ENCODE results near the gene CFLAR. TPM values are rescaled to one million over a fixed set of nuclear protein-coding genes. Genes with fewer than 3 reads are reported as not detected.

Gene CFLAR
- total RNA-seq, 1 donor from 2014 or later = 43.9 TPM

GRCh38 chr2:201197781-201198180, 81.8 kb downstream of the CFLAR start:
- Mint-ChIP-seq H3K4me3 (no peak overlapping the region), H3K4me1 (peaks cover 5% of the 10 kb centered on the region), H3K27me3 (ENCODE audit: low read depth) (no peaks in the 10 kb centered on the region), H3K27ac (no peak overlapping the region), H3K9me3 (no peaks in the 10 kb centered on the region), H3K36me3 (no peaks in the 10 kb centered on the region)
- no peak for TF ChIP-seq CTCF (IDR thresholded peaks at IDR 0.05; ENCODE audit: unreplicated experiment)
- DNase-seq (ENCODE audit: low spot score in 2 of 2, unreplicated experiment in 2 of 2) = no peak

GRCh38 chr2:201199847-201200246, 83.9 kb downstream of the CFLAR start:
- no peaks in the 10 kb centered on the region for H3K27me3 Mint-ChIP-seq (ENCODE audit: low read depth)
- no peak overlapping the region for H3K4me3 Mint-ChIP-seq
- H3K27ac Mint-ChIP-seq = no peak overlapping the region
- H3K36me3 Mint-ChIP-seq = no peaks in the 10 kb centered on the region
- no peak for DNase-seq (ENCODE audit: low spot score in 2 of 2, unreplicated experiment in 2 of 2)
- H3K9me3 Mint-ChIP-seq = no peaks in the 10 kb centered on the region
- peaks cover 12% of the 10 kb centered on the region for H3K4me1 Mint-ChIP-seq
- TF ChIP-seq CTCF (IDR thresholded peaks at IDR 0.05; ENCODE audit: unreplicated experiment) = no peak

DNA sequence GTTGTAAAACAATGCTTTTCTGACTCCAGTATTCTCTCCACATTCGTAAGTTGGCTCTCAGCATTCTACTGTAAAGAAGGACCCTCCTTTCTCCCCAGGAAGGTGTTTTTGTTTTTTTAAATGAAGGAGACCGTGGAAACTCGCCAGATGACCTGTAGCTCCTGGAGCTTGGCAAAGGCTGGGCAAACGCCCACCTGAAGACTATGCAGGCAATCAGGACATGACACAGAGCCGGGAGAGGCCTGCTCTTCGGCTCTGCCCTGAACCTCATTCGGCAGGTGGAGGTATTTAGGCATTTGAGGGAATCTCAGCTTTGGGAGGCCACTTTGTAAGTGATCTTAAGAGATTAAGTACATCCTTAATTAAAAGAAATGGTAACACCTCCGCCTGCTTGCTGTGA, 84.4 kb downstream of the CFLAR start:
- Mint-ChIP-seq H3K36me3 (no peaks in the 10 kb centered on the region), H3K4me1 (peaks cover 12% of the 10 kb centered on the region), H3K27ac (no peak overlapping the region), H3K4me3 (no peak overlapping the region), H3K9me3 (no peaks in the 10 kb centered on the region), H3K27me3 (ENCODE audit: low read depth) (no peaks in the 10 kb centered on the region)
- no peak for DNase-seq (ENCODE audit: low spot score in 2 of 2, unreplicated experiment in 2 of 2)
- no peak for TF ChIP-seq CTCF (IDR thresholded peaks at IDR 0.05; ENCODE audit: unreplicated experiment)

GRCh38 chr2:201201371-201201770, 85.4 kb downstream of the CFLAR start:
- Mint-ChIP-seq H3K27me3 (ENCODE audit: low read depth) (no peaks in the 10 kb centered on the region), H3K36me3 (no peaks in the 10 kb centered on the region), H3K4me3 (no peak overlapping the region), H3K9me3 (no peaks in the 10 kb centered on the region), H3K27ac (no peak overlapping the region), H3K4me1 (peaks cover 12% of the 10 kb centered on the region)
- no peak for DNase-seq (ENCODE audit: low spot score in 2 of 2, unreplicated experiment in 2 of 2)
- no peak for TF ChIP-seq CTCF (IDR thresholded peaks at IDR 0.05; ENCODE audit: unreplicated experiment)

DNA sequence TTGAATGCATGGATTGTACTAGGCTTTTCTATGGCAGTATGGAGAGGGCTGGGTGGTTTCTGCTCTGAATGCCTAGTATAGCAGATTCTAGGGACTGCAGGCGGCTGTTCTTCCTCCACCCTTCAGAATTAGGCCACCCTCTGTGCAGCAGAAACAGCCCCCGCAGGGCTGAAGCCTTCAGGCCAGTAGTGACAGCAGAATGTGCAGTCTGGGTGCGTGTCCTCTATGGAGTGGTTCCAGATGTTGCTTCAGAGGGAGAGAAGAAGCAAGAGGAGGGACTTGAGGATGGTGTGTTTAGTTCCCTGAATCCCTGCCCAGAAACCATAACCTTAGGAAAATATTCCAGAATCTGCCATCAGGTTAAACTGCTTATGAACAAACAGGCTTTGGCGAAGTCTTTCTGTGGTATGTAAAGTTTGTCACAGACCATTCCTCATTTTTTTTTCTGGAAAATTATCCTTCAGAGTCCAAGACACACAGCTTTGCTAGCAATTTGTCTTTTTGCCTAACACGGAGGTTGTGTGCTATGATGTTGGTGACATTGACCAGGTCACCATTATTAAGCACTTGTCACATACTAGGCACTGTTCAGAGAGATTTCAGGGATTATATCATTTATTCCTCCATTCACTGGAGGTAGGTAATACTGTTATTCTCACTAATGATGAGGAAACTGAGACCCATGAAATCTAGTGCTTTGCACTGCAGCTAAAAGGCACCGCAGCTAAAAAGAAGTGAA, 88.1 kb downstream of the CFLAR start:
- Mint-ChIP-seq H3K36me3 (no peaks in the 10 kb centered on the region), H3K9me3 (no peaks in the 10 kb centered on the region), H3K27ac (peak overlapping the region; percentile 52), H3K27me3 (ENCODE audit: low read depth) (no peaks in the 10 kb centered on the region), H3K4me1 (peaks cover 12% of the 10 kb centered on the region), H3K4me3 (no peak overlapping the region)
- DNase-seq (ENCODE audit: low spot score in 2 of 2, unreplicated experiment in 2 of 2) = no peak
- TF ChIP-seq CTCF (IDR thresholded peaks at IDR 0.05; ENCODE audit: unreplicated experiment) = no peak
